Colonic mucosa (tissue), 4 donors: Measurements from ENCODE around the gene MTMR11. TPM values are rescaled to one million over a fixed set of nuclear protein-coding genes. Genes with fewer than 3 reads are reported as not detected.
"Not testable (repeated sequence)": the region's sequence is repeated elsewhere in the genome, so short reads cannot be mapped to it uniquely, and the experiment has no call there.

Experiments
- DNase-seq: peaks from one replicate; pipeline ENCODE4 v3.0.0-alpha.2; 2020
- H3K27ac ChIP-seq: fragments of 200-600 bp; one replicate; pipeline ENCODE4 v1.8.0; 2021
- H3K27me3 ChIP-seq: fragments of 200-600 bp; one replicate; pipeline ENCODE4 v1.8.0; 2021
- H3K36me3 ChIP-seq: fragments of 200-600 bp; one replicate; pipeline ENCODE4 v1.8.0; 2021
- H3K4me1 ChIP-seq: fragments of 200-600 bp; one replicate; pipeline ENCODE4 v1.8.0; 2021; ENCODE audit warnings: mild to moderate bottlenecking
- H3K4me3 ChIP-seq: fragments of 200-600 bp; one replicate; pipeline ENCODE4 v1.8.0; 2021
- H3K9ac ChIP-seq, 2 donors: one replicate each; pipeline ENCODE4 v1.7.0; 2013; ENCODE audit warnings: control low read depth in 2 of 2, low read depth in 2 of 2, low read length in 2 of 2
- H3K9me3 ChIP-seq: fragments of 200-600 bp; one replicate; pipeline ENCODE4 v1.8.0; 2021
- intact Hi-C: fragments of 100-400 bp; cut with DNase I; formaldehyde crosslinking; loops from one replicate; pipeline ENCODE4 v1.14.1; 2022
- total RNA-seq, 2 donors: library from RNA; stranded (reverse); fragmentation: NEBNext Ultra II Directional in 1 of 2; extraction: Animal tissue kit (Norgen Biotek cat#: 25700) in 1 of 2; gene quantifications; one replicate each; pipeline ENCODE4 v1.2.1, GENCODE V29; 2021
- TF ChIP-seq, protein P1 (sequence below): fragments of 200-600 bp; IDR thresholded peaks from one replicate; pipeline ENCODE4 v1.8.0; 2022; ENCODE audit warnings: antibody characterized with exemption, mild to moderate bottlenecking
- donor health status: healthy.
- donor health status: DM: no; HTN: no; CAD: no.
- donor health status: DM: no; HTN: no; CAD: no.

The MTMR11 gene
- total RNA-seq, 2 donors from 2014 or later = 168 to 188 TPM

DNA sequence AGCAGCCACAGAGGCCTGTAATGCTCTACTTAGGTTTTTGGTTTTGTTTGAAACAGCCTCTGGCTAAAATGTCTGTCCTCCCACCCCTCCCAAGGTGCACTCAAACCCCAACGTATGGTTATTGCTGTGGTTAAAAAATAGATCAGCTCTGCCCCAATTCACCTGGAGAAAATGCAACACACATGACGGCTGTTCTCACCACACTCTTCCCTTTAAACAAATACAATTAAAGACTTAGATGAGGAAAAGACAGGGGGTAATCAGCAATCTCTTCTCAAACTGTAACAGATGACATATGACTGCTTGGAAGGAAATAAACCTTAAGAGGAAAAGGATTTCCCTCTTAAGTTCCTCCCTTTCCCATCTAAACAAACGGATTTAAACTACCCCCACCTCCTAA, 6.2 kb upstream of the MTMR11 start:
- intact Hi-C loops = no loop called here
- H3K36me3 ChIP-seq = no peaks in the 10 kb centered on the region
- H3K4me3 ChIP-seq = no peak overlapping the region
- H3K27ac ChIP-seq = peak overlapping the region; percentile 64
- no peaks in the 10 kb centered on the region for H3K9me3 ChIP-seq
- H3K9ac ChIP-seq = peak overlapping the region in 1 of 2 donors; percentile 46
- TF ChIP-seq, protein P1, sequence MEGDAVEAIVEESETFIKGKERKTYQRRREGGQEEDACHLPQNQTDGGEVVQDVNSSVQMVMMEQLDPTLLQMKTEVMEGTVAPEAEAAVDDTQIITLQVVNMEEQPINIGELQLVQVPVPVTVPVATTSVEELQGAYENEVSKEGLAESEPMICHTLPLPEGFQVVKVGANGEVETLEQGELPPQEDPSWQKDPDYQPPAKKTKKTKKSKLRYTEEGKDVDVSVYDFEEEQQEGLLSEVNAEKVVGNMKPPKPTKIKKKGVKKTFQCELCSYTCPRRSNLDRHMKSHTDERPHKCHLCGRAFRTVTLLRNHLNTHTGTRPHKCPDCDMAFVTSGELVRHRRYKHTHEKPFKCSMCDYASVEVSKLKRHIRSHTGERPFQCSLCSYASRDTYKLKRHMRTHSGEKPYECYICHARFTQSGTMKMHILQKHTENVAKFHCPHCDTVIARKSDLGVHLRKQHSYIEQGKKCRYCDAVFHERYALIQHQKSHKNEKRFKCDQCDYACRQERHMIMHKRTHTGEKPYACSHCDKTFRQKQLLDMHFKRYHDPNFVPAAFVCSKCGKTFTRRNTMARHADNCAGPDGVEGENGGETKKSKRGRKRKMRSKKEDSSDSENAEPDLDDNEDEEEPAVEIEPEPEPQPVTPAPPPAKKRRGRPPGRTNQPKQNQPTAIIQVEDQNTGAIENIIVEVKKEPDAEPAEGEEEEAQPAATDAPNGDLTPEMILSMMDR = no peak
- peaks cover 7% of the 10 kb centered on the region for H3K4me1 ChIP-seq
- DNase-seq = no peak
- H3K27me3 ChIP-seq = no peaks in the 10 kb centered on the region

- H3K27me3 ChIP-seq = no peaks in the 10 kb centered on the region
- no peaks in the 10 kb centered on the region for H3K9me3 ChIP-seq
- no peak for DNase-seq
- peak overlapping the region in 1 of 2 donors; percentile 28 for H3K9ac ChIP-seq
- TF ChIP-seq, protein P1 = peak; percentile 29
- H3K4me1 ChIP-seq = peaks cover 13% of the 10 kb centered on the region
- no peaks in the 10 kb centered on the region for H3K36me3 ChIP-seq
- H3K4me3 ChIP-seq = no peak overlapping the region
- intact Hi-C loops = no loop called here
- H3K27ac ChIP-seq = peak overlapping the region; percentile 64
These were observed 5.5 kb upstream of the MTMR11 start for GRCh38 chr1:149942207-149942606.

DNA sequence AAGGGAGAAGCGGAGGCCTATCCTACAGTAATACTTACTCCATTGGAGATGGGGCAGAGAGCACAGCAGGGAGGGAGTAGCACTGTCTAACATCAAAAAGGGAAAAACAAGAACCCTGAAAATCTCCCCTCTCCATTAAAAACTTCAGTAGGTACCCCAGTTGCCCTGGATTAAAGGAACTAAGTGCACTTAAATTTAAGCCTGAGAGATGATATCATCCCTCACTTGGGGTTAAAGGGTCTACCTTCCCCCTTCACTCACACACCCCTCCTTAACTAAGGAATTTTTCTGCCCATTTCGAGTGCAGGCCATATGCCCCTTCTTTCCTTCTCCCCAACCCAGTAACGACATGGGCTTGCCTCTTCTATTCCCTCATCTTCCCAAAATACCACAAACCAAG, 3.7 kb upstream of the MTMR11 start:
- TF ChIP-seq, protein P1 = no peak
- no peak overlapping the region for H3K9ac ChIP-seq
- no peak for DNase-seq
- no peak overlapping the region for H3K4me3 ChIP-seq
- intact Hi-C loops = no loop called here
- H3K9me3 ChIP-seq = no peaks in the 10 kb centered on the region
- no peaks in the 10 kb centered on the region for H3K27me3 ChIP-seq
- peak overlapping the region; percentile 93 for H3K27ac ChIP-seq
- H3K36me3 ChIP-seq = no peaks in the 10 kb centered on the region
- H3K4me1 ChIP-seq = peaks cover 13% of the 10 kb centered on the region

GRCh38 chr1:149938668-149939003, 2.0 kb upstream of the MTMR11 start:
- H3K4me3 ChIP-seq, intact Hi-C loops, H3K36me3 ChIP-seq, DNase-seq, H3K9me3 ChIP-seq, H3K27me3 ChIP-seq: not testable (repeated sequence)
- peak overlapping the region in 1 of 2 donors; percentile 98 for H3K9ac ChIP-seq
- H3K4me1 ChIP-seq = peaks cover 13% of the 10 kb centered on the region
- peak overlapping the region; percentile 93 for H3K27ac ChIP-seq

GRCh38 chr1:149937759-149938158, 1.1 kb upstream of the MTMR11 start:
- H3K4me3 ChIP-seq = no peak overlapping the region
- TF ChIP-seq, protein P1 = no peak
- H3K27ac ChIP-seq = peak overlapping the region; percentile 93
- peak overlapping the region; percentile 27 to 98 for H3K9ac ChIP-seq
- DNase-seq = no peak
- no peaks in the 10 kb centered on the region for H3K27me3 ChIP-seq
- H3K9me3 ChIP-seq = no peaks in the 10 kb centered on the region
- H3K4me1 ChIP-seq = peaks cover 13% of the 10 kb centered on the region
- intact Hi-C loops = no loop called here
- H3K36me3 ChIP-seq = no peaks in the 10 kb centered on the region

DNA sequence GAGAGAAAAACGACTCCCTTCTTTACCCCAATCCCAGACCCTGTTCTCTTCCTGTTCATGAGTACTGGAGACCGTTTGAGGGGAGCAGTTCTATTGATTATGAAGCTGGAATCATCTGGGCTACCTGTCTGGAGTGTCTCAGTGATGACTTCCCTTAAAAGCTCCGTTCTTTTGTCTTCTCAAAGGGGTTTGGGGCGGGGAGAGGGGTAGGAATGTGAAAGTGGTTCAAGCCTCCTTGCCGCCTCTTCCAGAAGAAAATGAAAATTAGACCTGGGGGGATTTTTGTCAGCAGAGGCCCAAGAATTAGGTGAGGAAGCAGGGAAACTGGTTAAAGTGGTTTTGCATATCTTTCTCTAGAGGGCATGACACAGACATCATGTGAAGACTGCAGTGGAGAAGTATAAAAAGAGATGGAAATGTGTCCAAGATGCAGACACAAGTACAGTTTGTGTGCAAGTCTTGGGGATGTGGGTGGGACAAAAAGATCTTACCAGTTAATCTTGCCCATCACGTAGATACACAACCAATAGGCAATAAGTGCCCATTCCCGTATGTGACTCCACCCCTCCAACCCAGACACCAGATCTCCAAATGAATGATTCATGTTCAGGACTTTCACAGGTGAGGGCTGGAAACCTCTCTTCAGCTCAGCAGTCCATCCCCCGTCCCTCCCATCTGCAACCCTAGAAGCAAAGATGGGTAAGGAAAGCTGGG, 470 bp upstream of the MTMR11 start:
- Histone ChIP-seq H3K9me3 (no peaks in the 10 kb centered on the region), H3K4me3 (peak overlapping the region; percentile 38), H3K27me3 (no peaks in the 10 kb centered on the region), H3K9ac (peak overlapping the region; percentile 33 to 98), H3K27ac (peak overlapping the region; percentile 93), H3K4me1 (peaks cover 13% of the 10 kb centered on the region), H3K36me3 (no peaks in the 10 kb centered on the region)
- peak; percentile 85 for DNase-seq
- TF ChIP-seq, protein P1 = no peak
- intact Hi-C loops = no loop called here
